Measurements from ENCODE around the gene HIVEP3. TPM values are rescaled to one million over a fixed set of nuclear protein-coding genes. Genes with fewer than 3 reads are reported as not detected.

Gene HIVEP3
- total RNA-seq, 2 donors from 2014 or later: 0.13 to 0.99 TPM

DNA sequence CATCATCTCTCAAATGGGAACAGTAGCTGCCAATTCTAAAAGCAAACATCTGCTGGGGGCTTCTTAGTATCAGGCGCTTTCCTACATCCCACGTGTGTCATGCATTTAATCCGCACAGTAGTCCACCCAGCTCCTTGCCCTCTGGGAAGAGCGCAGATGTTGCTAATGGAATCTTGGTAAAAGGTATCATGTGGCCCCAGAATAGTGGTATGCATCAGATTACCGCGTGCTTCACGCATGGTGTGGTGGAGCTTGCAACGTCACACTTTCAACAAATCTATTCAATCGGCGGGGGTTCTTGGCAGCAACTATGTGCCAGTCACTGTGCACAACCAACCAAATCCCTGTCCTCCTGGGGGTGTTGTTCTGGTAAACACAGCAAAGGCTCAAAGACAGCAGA is 141.0 kb downstream of the HIVEP3 start:
- H3K9ac ChIP-seq (ENCODE audit: extremely low read depth, low read length, poor library complexity, severe bottlenecking): no peak overlapping the region
- Mint-ChIP-seq H3K9me3 (no peaks in the 10 kb centered on the region), H3K36me3 (ENCODE audit: low read depth) (no peaks in the 10 kb centered on the region), H3K27me3 (ENCODE audit: insufficient read depth) (no peaks in the 10 kb centered on the region), H3K4me3 (no peak overlapping the region), H3K4me1 (no peaks in the 10 kb centered on the region), H3K27ac (no peak overlapping the region)
- no peak for DNase-seq
- no peaks in the 10 kb centered on the region for H3K9me3 ChIP-seq (ENCODE audit: control insufficient read depth, low read length)
- no peaks in the 10 kb centered on the region for H3K36me3 ChIP-seq (ENCODE audit: control insufficient read depth, insufficient read depth, low read length)
- TF ChIP-seq, protein P1, sequence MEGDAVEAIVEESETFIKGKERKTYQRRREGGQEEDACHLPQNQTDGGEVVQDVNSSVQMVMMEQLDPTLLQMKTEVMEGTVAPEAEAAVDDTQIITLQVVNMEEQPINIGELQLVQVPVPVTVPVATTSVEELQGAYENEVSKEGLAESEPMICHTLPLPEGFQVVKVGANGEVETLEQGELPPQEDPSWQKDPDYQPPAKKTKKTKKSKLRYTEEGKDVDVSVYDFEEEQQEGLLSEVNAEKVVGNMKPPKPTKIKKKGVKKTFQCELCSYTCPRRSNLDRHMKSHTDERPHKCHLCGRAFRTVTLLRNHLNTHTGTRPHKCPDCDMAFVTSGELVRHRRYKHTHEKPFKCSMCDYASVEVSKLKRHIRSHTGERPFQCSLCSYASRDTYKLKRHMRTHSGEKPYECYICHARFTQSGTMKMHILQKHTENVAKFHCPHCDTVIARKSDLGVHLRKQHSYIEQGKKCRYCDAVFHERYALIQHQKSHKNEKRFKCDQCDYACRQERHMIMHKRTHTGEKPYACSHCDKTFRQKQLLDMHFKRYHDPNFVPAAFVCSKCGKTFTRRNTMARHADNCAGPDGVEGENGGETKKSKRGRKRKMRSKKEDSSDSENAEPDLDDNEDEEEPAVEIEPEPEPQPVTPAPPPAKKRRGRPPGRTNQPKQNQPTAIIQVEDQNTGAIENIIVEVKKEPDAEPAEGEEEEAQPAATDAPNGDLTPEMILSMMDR (conservative IDR thresholded peaks at IDR 0.05): no peak
- no peak overlapping the region for H3K27ac ChIP-seq (ENCODE audit: low read depth, low read length)
- 91 to 95% methylated on average over 7 to 10 of the region's 10 CpGs for WGBS, 2 experiments (ENCODE audit: insufficient coverage in 1 of 2, insufficient read length in 1 of 2)
- H3K4me1 ChIP-seq (ENCODE audit: control insufficient read depth, insufficient read depth, low read length): no peaks in the 10 kb centered on the region
- no peaks in the 10 kb centered on the region for H3K27me3 ChIP-seq (ENCODE audit: control insufficient read depth, insufficient read depth, low read length, poor library complexity, severe bottlenecking)
- H3K4me3 ChIP-seq (ENCODE audit: low read length): no peak overlapping the region

DNA sequence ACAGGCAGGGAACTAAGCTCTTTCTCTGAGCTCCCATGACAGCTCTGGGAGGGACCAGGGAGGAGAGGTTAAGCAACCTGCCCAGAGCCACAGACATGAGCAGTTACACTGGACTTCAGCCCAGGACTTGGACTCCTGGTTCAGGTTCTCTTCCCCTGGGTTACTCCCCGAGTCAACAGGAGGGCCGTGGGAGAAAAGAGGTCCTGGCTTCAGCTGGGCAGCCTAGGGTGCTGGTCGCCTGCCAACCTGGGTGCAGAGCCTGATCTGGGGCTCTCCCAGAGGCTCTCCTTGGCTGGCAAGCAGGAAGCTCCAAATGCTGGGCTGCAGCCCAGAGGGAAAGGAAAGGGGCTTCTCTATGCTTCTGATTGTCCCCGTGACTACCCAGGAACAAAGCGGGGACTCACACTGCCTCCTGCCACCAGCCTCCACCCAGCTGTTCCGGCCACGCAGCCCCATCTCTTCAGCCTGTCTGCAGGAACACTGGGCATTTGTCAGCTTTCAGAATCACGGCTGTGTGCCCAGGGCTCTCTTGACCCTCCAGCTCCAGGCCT is 141.8 kb downstream of the HIVEP3 start:
- DNase-seq: no peak
- Histone ChIP-seq H3K27me3 (ENCODE audit: control insufficient read depth, insufficient read depth, low read length, poor library complexity, severe bottlenecking) (no peaks in the 10 kb centered on the region), H3K4me1 (ENCODE audit: control insufficient read depth, insufficient read depth, low read length) (no peaks in the 10 kb centered on the region), H3K9me3 (ENCODE audit: control insufficient read depth, low read length) (no peaks in the 10 kb centered on the region), H3K4me3 (ENCODE audit: low read length) (no peak overlapping the region), H3K36me3 (ENCODE audit: control insufficient read depth, insufficient read depth, low read length) (no peaks in the 10 kb centered on the region), H3K27ac (ENCODE audit: low read depth, low read length) (no peak overlapping the region), H3K9ac (ENCODE audit: extremely low read depth, low read length, poor library complexity, severe bottlenecking) (no peak overlapping the region)
- Mint-ChIP-seq H3K36me3 (ENCODE audit: low read depth) (no peaks in the 10 kb centered on the region), H3K27me3 (ENCODE audit: insufficient read depth) (no peaks in the 10 kb centered on the region), H3K9me3 (no peaks in the 10 kb centered on the region), H3K4me3 (no peak overlapping the region), H3K4me1 (no peaks in the 10 kb centered on the region), H3K27ac (no peak overlapping the region)
- TF ChIP-seq, protein P1 (conservative IDR thresholded peaks at IDR 0.05): no peak
- WGBS, 2 experiments (ENCODE audit: insufficient coverage in 1 of 2, insufficient read length in 1 of 2): 90 to 95% methylated on average over 6 to 8 of the region's 8 CpGs

DNA sequence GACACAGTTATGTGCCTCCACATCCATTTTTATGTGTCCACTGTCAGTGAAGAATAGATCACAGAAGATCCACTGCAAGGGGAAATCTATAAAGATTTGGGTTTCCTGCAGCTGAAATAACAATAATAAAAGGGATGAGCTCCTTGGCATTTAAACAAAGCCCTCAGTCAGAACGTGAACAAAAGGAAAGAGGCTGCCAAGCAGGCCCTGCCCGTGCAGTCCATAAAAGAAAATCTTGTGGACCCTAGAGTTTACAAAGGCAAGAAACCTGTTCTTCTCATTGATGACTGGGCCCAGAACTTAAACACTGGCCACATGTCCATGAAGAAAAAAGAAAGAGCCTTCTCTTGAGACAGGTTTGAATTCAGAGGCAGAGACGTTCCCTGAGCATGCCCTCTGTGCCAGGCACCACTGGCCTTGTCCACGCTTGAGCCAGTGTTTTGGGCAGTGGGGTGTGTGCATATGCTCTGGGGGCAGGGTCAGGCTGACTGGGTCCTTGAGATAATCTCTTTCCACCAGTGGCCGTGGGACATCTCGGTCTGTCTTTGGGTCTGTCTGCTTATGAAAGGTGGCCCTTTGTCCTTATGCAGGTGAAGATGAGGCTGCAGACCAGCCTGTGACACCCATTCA is 142.7 kb downstream of the HIVEP3 start:
- 85 to 91% methylated on average over 5 to 6 of the region's 6 CpGs for WGBS, 2 experiments (ENCODE audit: insufficient coverage in 1 of 2, insufficient read length in 1 of 2)
- no peak overlapping the region for H3K4me3 Mint-ChIP-seq

More for the DNA sequence above, 142.7 kb downstream of the HIVEP3 start:
- Histone ChIP-seq H3K9me3 (ENCODE audit: control insufficient read depth, low read length) (no peaks in the 10 kb centered on the region), H3K9ac (ENCODE audit: extremely low read depth, low read length, poor library complexity, severe bottlenecking) (no peak overlapping the region), H3K27me3 (ENCODE audit: control insufficient read depth, insufficient read depth, low read length, poor library complexity, severe bottlenecking) (no peaks in the 10 kb centered on the region), H3K4me3 (ENCODE audit: low read length) (no peak overlapping the region), H3K36me3 (ENCODE audit: control insufficient read depth, insufficient read depth, low read length) (no peaks in the 10 kb centered on the region), H3K27ac (ENCODE audit: low read depth, low read length) (no peak overlapping the region), H3K4me1 (ENCODE audit: control insufficient read depth, insufficient read depth, low read length) (no peaks in the 10 kb centered on the region)
- no peak for DNase-seq
- Mint-ChIP-seq H3K27me3 (ENCODE audit: insufficient read depth) (no peaks in the 10 kb centered on the region), H3K9me3 (no peaks in the 10 kb centered on the region), H3K27ac (no peak overlapping the region), H3K36me3 (ENCODE audit: low read depth) (no peaks in the 10 kb centered on the region), H3K4me1 (no peaks in the 10 kb centered on the region)
- TF ChIP-seq, protein P1 (conservative IDR thresholded peaks at IDR 0.05): no peak
